GM12892 (cell line): Measurements from ENCODE around the gene KAT8.

ENCODE experiments used
- POLR2A ChIP-seq: IDR thresholded peaks from 2 replicates; pipeline ENCODE4 v1.6.1; 2011; ENCODE audit warnings: low read depth, low read length, control low read depth
- POLR2AphosphoS5 ChIP-seq: IDR thresholded peaks from 2 replicates; pipeline ENCODE4 v1.6.1; 2011; ENCODE audit warnings: low read depth, low read length, control low read depth

GRCh38 chr16:31138621-31139578 is 21.4 kb downstream of the KAT8 start:
- no peak for TF ChIP-seq POLR2AphosphoS5
- TF ChIP-seq POLR2A = no peak
